ENCODE results near the gene TMEFF2.

The TMEFF2 gene

GRCh38 chr2:191907091-191907490 lies 287.6 kb downstream of the TMEFF2 start:
- H3K4me1 ChIP-seq (ENCODE audit: insufficient read depth, low read length, poor library complexity, severe bottlenecking) = no peaks in the 10 kb centered on the region
- H2AFZ ChIP-seq (ENCODE audit: low read length) = no peak overlapping the region
- no peaks in the 10 kb centered on the region for H3F3A ChIP-seq (ENCODE audit: low read depth)
- H3K36me3 ChIP-seq (ENCODE audit: insufficient read depth, low read length) = no peaks in the 10 kb centered on the region
- no peak overlapping the region for H3K4me2 ChIP-seq (ENCODE audit: low read depth, low read length, poor library complexity, severe bottlenecking)
- TF ChIP-seq EZH2phosphoT487 (IDR thresholded peaks at IDR 0.05; ENCODE audit: borderline replicate concordance) = no peak
- TF ChIP-seq CTCF (conservative IDR thresholded peaks at IDR 0.05; ENCODE audit: low read length) = no peak
- no peak overlapping the region for H3K4me3 ChIP-seq (ENCODE audit: low read length, poor library complexity, severe bottlenecking)
- H3K27me3 ChIP-seq (ENCODE audit: insufficient read depth, low read length, poor library complexity, severe bottlenecking) = no peaks in the 10 kb centered on the region
- no peaks in the 10 kb centered on the region for H3K9me2 ChIP-seq (replicated peaks; ENCODE audit: low read depth, low read length)
- no peak overlapping the region for H3K9ac ChIP-seq (ENCODE audit: low read depth, low read length, poor library complexity, severe bottlenecking)
- no peaks in the 10 kb centered on the region for H4K20me1 ChIP-seq (ENCODE audit: insufficient read depth, low read length, poor library complexity, severe bottlenecking)
- no peaks in the 10 kb centered on the region for H3K9me3 ChIP-seq (ENCODE audit: insufficient read depth, low read depth, low read length)
- no peaks in the 10 kb centered on the region for H3K79me2 ChIP-seq (ENCODE audit: insufficient read depth, low read length)

- H4K20me1 ChIP-seq (ENCODE audit: insufficient read depth, low read length, poor library complexity, severe bottlenecking) = no peaks in the 10 kb centered on the region
- no peak overlapping the region for H3K4me2 ChIP-seq (ENCODE audit: low read depth, low read length, poor library complexity, severe bottlenecking)
- no peaks in the 10 kb centered on the region for H3F3A ChIP-seq (ENCODE audit: low read depth)
- H3K9ac ChIP-seq (ENCODE audit: low read depth, low read length, poor library complexity, severe bottlenecking) = no peak overlapping the region
- no peaks in the 10 kb centered on the region for H3K9me3 ChIP-seq (ENCODE audit: insufficient read depth, low read depth, low read length)
- no peaks in the 10 kb centered on the region for H3K36me3 ChIP-seq (ENCODE audit: insufficient read depth, low read length)
- H3K9me2 ChIP-seq (replicated peaks; ENCODE audit: low read depth, low read length) = no peaks in the 10 kb centered on the region
- no peaks in the 10 kb centered on the region for H3K27me3 ChIP-seq (ENCODE audit: insufficient read depth, low read length, poor library complexity, severe bottlenecking)
- H2AFZ ChIP-seq (ENCODE audit: low read length) = no peak overlapping the region
- no peak overlapping the region for H3K4me3 ChIP-seq (ENCODE audit: low read length, poor library complexity, severe bottlenecking)
- TF ChIP-seq EZH2phosphoT487 (IDR thresholded peaks at IDR 0.05; ENCODE audit: borderline replicate concordance) (no peak), CTCF (conservative IDR thresholded peaks at IDR 0.05; ENCODE audit: low read length) (no peak)
- no peaks in the 10 kb centered on the region for H3K79me2 ChIP-seq (ENCODE audit: insufficient read depth, low read length)
- no peaks in the 10 kb centered on the region for H3K4me1 ChIP-seq (ENCODE audit: insufficient read depth, low read length, poor library complexity, severe bottlenecking)
Observed at GRCh38 chr2:191905336-191905735, 289.4 kb downstream of the TMEFF2 start.

- H3K4me3 ChIP-seq (ENCODE audit: low read length, poor library complexity, severe bottlenecking) = no peak overlapping the region
- H3K4me1 ChIP-seq (ENCODE audit: insufficient read depth, low read length, poor library complexity, severe bottlenecking) = no peaks in the 10 kb centered on the region
- no peak overlapping the region for H3K4me2 ChIP-seq (ENCODE audit: low read depth, low read length, poor library complexity, severe bottlenecking)
- TF ChIP-seq EZH2phosphoT487 (IDR thresholded peaks at IDR 0.05; ENCODE audit: borderline replicate concordance) = no peak
- TF ChIP-seq CTCF (conservative IDR thresholded peaks at IDR 0.05; ENCODE audit: low read length) = no peak
- H2AFZ ChIP-seq (ENCODE audit: low read length) = no peak overlapping the region
- H3K36me3 ChIP-seq (ENCODE audit: insufficient read depth, low read length) = no peaks in the 10 kb centered on the region
- H3K9me3 ChIP-seq (ENCODE audit: insufficient read depth, low read depth, low read length) = no peaks in the 10 kb centered on the region
- no peaks in the 10 kb centered on the region for H4K20me1 ChIP-seq (ENCODE audit: insufficient read depth, low read length, poor library complexity, severe bottlenecking)
- H3K9me2 ChIP-seq (replicated peaks; ENCODE audit: low read depth, low read length) = no peaks in the 10 kb centered on the region
- no peaks in the 10 kb centered on the region for H3F3A ChIP-seq (ENCODE audit: low read depth)
- H3K79me2 ChIP-seq (ENCODE audit: insufficient read depth, low read length) = no peaks in the 10 kb centered on the region
- H3K27me3 ChIP-seq (ENCODE audit: insufficient read depth, low read length, poor library complexity, severe bottlenecking) = no peaks in the 10 kb centered on the region
- no peak overlapping the region for H3K9ac ChIP-seq (ENCODE audit: low read depth, low read length, poor library complexity, severe bottlenecking)
Observed at GRCh38 chr2:191901031-191901430, 293.7 kb downstream of the TMEFF2 start.

Data from Loucy (cell line).